Renal cortex interstitium (tissue), 15 donors: ENCODE measurements around the gene PEX16. TPM values are rescaled to one million over a fixed set of nuclear protein-coding genes. Genes with fewer than 3 reads are reported as not detected.

Experiments used
- DNase-seq, 11 donors: peaks; one replicate each; pipeline ENCODE4 v3.0.0-alpha.2; 2013; ENCODE audit warnings: low read depth in 9 of 11, low spot score in 4 of 11; ENCODE audit errors: extremely low read depth in 1 of 11
- long read RNA-seq, 16 experiments: transcript quantifications; one replicate each; lab custom pipeline, GENCODE V29; 2026
- polyA plus RNA-seq, 3 donors: library from polyadenylated mRNA; unstranded; fragments of 120-200 nt; gene quantifications; one replicate each; pipeline ENCODE4 v1.2.1, GENCODE V29; 2013; ENCODE audit not compliant: insufficient read length in 3 of 3

Gene PEX16
- polyA plus RNA-seq = 10 to 100 TPM; 15.5 to 17.8 (median 17.0) TPM
- long read RNA-seq, donor 1, transcript PEX16-202 (11 exons, 1,335 nt) = major isoform, 9 of 22 reads
- long read RNA-seq, donor 1, partial matches to known transcripts = 12 of 22 reads
- long read RNA-seq, donor 1, other reads (novel, unspliced or antisense) = 0 of 22 reads
- long read RNA-seq, donor 2, partial matches to known transcripts = 0 of 5 reads
- long read RNA-seq, donor 2, other reads (novel, unspliced or antisense) = 0 of 5 reads
- long read RNA-seq, donor 3, transcript PEX16-202 (11 exons, 1,335 nt) = major isoform, 9 of 9 reads
- long read RNA-seq, donor 3, partial matches to known transcripts = 0 of 9 reads
- long read RNA-seq, donor 3, other reads (novel, unspliced or antisense) = 0 of 9 reads
- long read RNA-seq, donor 4, transcript PEX16-202 (11 exons, 1,335 nt) = major isoform, 6 of 25 reads
- long read RNA-seq, donor 4, partial matches to known transcripts = 19 of 25 reads
- long read RNA-seq, donor 4, other reads (novel, unspliced or antisense) = 0 of 25 reads
- long read RNA-seq, donor 5 = 0 reads
- long read RNA-seq, donor 6, transcript PEX16-202 (11 exons, 1,335 nt) = major isoform, 8 of 24 reads
- long read RNA-seq, donor 6, partial matches to known transcripts = 16 of 24 reads
- long read RNA-seq, donor 6, other reads (novel, unspliced or antisense) = 0 of 24 reads
- long read RNA-seq, donor 7, partial matches to known transcripts = 0 of 3 reads
- long read RNA-seq, donor 7, other reads (novel, unspliced or antisense) = 0 of 3 reads
- long read RNA-seq, donor 8, transcript PEX16-202 (11 exons, 1,335 nt) = major isoform, 11 of 11 reads
- long read RNA-seq, donor 8, partial matches to known transcripts = 0 of 11 reads
- long read RNA-seq, donor 8, other reads (novel, unspliced or antisense) = 0 of 11 reads
- long read RNA-seq, donor 9, transcript PEX16-202 (11 exons, 1,335 nt) = major isoform, 8 of 8 reads
- long read RNA-seq, donor 9, partial matches to known transcripts = 0 of 8 reads
- long read RNA-seq, donor 9, other reads (novel, unspliced or antisense) = 0 of 8 reads
- long read RNA-seq, donor 10, partial matches to known transcripts = 20 of 23 reads
- long read RNA-seq, donor 10, other reads (novel, unspliced or antisense) = 0 of 23 reads
- long read RNA-seq, donor 11, transcript PEX16-202 (11 exons, 1,335 nt) = major isoform, 10 of 26 reads
- long read RNA-seq, donor 11, partial matches to known transcripts = 15 of 26 reads
- long read RNA-seq, donor 11, other reads (novel, unspliced or antisense) = 0 of 26 reads
- long read RNA-seq, donor 12, partial matches to known transcripts = 0 of 3 reads
- long read RNA-seq, donor 12, other reads (novel, unspliced or antisense) = 0 of 3 reads
- long read RNA-seq, donor 13 = 0 reads
- long read RNA-seq, donor 14, transcript PEX16-202 (11 exons, 1,335 nt) = major isoform, 5 of 5 reads
- long read RNA-seq, donor 14, partial matches to known transcripts = 0 of 5 reads
- long read RNA-seq, donor 14, other reads (novel, unspliced or antisense) = 0 of 5 reads
- long read RNA-seq, donor 15, partial matches to known transcripts = 0 of 4 reads
- long read RNA-seq, donor 15, other reads (novel, unspliced or antisense) = 0 of 4 reads
- long read RNA-seq, donor 16, transcript PEX16-202 (11 exons, 1,335 nt) = major isoform, 17 of 30 reads
- long read RNA-seq, donor 16, partial matches to known transcripts = 13 of 30 reads
- long read RNA-seq, donor 16, other reads (novel, unspliced or antisense) = 0 of 30 reads

DNA sequence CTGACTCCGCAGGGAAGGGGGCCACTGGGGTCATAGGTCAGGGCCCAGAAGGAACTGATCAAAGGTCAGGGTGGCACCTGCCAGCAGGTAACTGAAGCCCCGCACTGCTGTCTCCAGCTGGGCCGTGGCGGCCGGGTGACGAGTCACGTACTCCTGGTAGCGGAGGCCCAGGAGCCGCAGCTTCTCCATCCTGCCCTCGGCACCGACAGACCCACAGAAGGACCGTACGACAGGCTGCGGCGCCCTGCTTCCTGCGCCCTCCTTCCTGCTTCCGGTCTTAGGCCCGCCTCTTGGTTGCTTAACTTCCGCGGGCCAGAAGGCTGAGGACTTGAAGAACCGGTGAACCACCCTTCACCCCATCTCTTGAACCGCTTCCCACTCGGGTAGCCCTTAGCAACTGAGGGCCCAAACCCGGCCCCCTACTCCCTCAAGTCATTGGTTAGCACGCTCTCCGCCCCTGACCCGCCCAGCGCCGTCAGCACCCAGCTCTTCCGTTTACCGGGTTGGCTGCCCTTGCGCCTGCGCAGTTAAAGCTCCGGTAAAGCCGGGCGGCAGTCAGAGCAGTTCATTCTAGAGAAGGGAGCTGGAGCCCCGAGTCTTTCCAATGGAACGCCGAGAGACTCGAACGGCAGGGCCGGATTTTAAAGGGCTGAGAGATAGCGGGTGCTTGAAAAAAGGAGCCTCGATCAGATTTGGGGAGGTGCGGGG is at the start of gene PEX16:
TSS of gene PEX16 (minus strand) at position 255 of the 708 bp plus-strand sequence. CDS start at position 189, 66 bp downstream.
- DNase-seq = peak; percentile 87 to 97 (median 94)

DNA sequence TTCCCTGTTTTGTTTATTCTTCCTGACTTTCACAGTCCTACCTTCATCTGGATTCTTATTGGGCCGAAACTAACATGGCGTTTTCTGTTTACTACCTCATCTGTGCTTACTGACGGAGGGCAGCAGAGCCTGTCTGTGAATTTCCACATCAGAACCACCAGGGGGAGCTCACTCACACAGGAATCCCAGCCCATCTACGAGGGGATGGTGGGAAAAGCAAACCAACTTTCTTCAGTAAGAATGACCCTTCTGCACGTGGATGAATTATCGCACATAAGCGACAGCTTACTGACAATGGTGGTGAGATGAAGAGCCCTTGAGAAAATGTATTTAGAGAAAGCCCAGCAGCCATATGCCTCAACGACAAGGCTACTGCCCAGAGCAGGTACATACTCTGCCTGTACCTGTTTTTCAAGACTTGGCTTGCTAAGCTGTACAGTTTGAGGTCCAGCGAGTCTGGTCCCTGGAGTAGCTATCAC is 47.3 kb upstream of the PEX16 start:
- peak; percentile 64 to 85 (median 76) for DNase-seq

- DNase-seq = no peak
Observed at GRCh38 chr11:45961751-45962240, 44.1 kb upstream of the PEX16 start.

DNA sequence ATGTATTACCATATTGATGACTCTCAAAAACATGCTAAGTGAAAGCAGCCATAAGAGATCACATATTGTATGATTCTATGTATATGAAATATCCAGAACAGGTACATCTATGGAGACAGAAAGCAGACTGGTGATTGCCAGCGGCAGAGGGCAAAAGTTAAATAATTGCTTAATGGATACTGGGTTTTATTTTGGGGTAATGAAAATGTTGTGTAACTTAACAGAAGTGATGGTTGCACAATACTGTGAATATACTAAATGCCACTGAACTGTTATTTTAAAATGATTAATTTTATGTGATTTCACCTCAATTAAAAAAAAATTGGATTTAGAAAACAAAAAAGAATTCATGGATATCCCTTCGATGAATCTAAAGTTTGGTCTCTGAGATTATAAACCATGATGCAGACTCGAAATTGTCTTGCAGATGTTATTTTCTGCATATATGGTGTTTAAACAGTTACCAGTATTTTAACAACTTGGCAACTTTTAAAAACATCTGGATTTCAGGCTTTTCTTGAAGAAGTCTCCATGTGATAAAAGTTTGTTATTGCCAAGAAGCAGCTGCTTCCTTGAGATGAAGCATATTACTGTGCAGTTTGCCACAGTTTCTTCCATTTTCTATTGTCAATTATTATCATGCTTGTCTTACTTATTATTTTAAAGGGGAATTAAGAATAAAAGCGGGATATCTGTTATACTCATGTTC is 42.9 kb upstream of the PEX16 start:
- no peak for DNase-seq

GRCh38 chr11:45959851-45960250 is 42.2 kb upstream of the PEX16 start:
- no peak for DNase-seq

- DNase-seq = no peak
Observed at GRCh38 chr11:45949992-45950407, 32.3 kb upstream of the PEX16 start.

- peak in 2 of 11 donors; percentile 27 to 32 for DNase-seq
Observed at GRCh38 chr11:45948356-45948755, 30.7 kb upstream of the PEX16 start.

DNA sequence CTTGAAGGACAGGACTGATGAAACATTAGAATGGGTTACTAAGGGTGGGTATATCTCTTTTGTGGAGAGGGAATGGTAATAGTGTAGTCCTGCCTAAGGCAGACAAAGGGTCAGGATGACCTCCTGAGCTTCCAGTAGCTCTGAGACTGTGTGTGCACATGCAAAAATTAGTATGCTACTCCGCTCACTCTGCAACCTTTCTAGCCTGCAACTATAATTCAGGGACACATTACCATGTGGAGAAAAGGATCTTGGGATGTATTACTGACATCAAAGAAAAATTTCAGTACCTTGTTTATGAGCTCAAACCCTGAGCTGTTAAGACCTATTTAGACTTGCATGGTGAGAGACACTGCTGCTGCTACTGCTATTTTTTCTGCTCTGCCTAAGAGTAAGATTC is 30.2 kb upstream of the PEX16 start:
- DNase-seq = no peak

DNA sequence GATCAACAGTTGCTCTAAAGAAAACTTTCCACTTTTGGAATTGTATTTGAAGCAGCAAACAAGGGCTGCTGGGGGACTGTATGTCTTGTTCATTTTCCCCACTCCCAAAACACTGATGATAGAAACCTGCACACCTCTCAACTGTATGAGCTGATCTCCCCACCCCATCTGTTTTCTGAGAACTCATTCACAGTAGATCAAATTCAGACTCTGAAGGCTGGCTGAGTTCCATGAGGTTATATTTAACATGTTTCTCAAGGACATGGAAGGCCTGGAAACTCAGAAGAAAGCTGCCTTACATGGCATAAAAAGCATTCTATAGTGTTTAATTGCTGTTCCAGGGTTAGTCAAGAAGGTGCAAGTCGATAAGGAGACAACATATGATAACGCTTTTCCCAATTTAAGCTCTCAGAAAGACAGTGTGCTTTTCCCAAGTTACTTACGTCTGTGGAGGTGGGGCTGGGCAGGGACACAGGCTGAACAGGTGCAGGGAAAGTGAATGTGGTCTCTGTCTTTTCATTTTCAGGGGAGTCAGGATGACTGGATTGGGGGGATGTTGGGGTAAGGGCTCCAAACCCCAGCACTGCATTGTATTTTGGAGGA is 27.8 kb upstream of the PEX16 start:
- DNase-seq = no peak

DNA sequence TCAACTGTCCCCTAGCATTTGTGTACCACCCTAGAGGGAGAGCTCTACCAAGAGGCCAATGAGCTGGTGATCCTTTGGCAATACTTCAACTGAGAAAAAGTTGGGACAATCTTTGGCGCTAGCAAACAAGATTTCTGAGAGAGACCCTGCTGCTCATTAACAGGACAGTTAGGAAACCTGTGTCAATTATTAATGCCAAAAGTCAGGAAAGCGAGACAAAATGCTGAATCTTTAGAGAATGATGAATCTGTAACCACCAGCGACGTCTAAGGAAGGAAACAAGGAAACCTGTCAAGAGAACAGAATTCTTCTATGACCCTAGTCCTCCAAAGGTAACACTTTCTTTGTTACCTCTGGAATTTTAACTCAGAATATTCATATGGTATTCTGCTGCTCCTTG is 24.7 kb upstream of the PEX16 start:
- DNase-seq = peak in 1 of 11 donors; percentile 35

- DNase-seq = no peak
Observed at GRCh38 chr11:45941285-45941684, 23.6 kb upstream of the PEX16 start.

DNA sequence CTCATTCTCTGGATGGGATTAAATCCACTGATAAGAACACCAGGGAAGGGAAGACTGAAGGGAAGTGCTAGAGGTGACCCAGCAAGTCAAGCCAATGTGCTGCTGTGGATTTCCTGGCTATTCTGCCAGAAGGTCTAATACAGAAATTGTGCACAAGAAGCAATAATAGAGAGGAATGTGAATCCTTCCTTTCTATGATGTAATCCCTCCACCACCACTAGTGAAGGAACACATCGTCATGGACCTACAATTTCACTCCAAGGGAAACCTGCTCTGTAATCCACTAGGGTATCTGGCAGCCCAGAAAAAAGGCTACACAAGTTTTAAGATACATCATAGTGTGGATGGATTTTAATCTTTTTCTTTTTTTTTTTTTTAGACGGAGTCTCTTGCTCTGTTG is 22.2 kb upstream of the PEX16 start:
- no peak for DNase-seq

DNA sequence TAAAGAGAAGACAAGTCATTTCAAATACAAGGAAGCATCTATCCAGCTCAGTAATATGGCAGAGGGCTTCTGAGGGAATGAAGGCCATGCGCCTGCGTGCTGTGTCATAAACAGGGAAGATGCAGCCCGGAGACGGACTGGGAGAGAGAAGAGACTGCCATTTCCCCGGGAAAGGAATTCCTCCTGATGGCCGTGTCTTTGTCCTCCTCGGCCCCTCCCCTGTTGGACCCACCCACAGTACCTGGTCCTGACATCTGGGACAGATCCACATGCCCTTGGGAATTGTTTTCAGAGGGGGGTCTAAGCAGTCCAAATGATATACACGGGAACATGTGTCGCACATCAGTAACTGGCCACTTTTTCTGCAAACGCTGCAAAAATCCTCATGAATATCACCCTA is 20.2 kb upstream of the PEX16 start:
- DNase-seq = no peak

- DNase-seq = no peak
Observed at GRCh38 chr11:45936511-45937054, 18.9 kb upstream of the PEX16 start.

DNA sequence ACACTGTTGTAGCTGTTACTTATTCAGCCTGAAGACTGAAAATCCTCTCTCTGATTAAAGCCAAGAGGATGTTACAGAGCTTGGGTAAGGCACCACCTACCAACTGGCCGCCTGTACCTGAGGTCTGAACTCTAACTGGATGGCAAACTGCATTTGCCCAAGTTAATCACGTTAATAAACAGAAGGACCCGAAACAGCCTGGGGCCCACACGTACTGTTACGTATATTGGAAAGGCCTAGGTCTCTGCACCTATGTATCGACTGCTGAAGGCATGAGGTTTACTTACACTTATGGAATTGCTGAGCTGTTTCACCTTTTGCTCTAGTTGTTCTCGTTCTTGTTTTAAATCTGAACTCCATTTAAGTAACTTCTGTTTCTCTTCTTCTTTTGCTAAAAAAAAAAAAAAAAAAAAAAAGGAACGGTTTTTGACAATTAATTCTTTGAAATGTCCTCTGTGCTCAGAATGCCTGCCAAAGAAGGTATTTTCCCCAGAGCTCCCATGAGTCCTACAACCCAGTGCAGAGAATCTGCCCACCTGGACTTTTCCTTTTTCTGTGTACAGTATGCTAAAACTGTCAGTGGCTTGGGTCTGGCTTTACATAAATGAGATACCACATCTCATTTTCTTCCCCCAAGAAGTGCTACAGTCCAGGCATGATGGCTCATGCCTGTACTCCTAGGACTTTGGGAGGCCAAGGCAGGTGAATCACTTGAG is 17.8 kb upstream of the PEX16 start:
- DNase-seq = no peak
